Glomerular visceral epithelial cell (primary cell): ENCODE results near the gene DPAGT1.

Experiments
- DNase-seq: peaks from one replicate; pipeline ENCODE4 v3.0.0-alpha.2; 2016; ENCODE audit errors: extremely low spot score

Gene DPAGT1

DNA sequence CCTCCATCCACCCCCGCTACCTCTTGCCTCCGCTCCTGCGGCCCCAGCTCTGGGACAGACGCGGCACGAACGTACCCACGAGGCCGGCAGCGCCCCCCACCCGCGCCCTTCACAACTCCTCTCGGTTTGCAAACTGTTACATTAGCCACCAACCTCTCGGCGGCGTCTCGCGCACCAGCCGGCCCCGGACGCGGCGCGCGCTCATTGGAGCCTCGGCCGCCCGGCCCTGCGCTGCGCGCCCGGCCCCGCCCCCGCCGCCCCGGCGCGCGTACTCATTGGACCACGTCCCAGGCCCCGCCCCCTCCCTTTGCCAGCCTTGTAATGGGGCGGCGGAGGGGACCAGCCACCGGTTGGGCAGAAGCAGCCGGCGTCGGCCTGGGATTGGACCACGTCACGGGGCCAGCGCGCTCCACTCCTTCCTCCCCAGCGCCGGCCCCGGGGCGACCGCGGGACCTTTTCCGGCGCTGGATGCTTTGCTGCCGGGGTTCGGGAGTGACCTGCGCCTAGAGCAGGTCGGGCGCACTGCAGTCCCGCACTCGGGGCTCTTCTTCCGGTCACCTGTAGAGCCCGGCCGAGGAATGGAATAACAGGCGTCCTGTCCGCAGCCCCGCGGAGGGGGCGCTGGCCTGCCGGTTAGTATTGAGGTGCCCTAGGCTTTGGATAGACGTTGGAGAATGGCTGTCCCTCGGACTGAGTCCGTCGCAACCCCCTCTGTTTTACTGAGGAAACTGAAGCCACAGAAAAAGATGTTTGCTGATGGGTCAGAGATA lies 44.5 kb downstream of the DPAGT1 start, which contains the start of gene HYOU1:
Gene HYOU1, minus strand, starts transcription at position 206 of the 770 bp plus-strand sequence. CDS start 1,045 bp downstream, outside the sequence.
- peak; percentile 97 for DNase-seq

GRCh38 chr11:119056421-119056999 lies 45.1 kb downstream of the DPAGT1 start:
- peak; percentile 15 for DNase-seq

DNA sequence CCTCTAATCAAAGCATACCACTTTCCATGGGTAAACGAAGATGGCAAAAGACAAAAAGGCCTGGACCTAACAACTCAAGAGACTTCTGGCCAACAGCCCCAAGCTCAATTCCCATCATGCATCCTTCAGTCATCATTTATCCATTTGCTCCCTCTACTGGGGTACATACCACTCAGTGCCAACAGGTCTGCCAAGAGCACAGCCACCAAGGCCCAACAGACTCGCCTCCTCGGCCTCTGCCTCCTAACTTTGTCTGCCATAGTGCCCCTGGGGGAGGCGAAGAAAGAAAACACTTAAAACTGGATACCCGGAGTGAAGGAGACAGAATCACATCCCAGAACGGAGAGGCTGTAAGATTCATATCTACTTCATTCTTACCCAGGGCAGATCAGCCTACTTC lies 45.8 kb downstream of the DPAGT1 start:
- peak; percentile 37 for DNase-seq

GRCh38 chr11:119054418-119054817 lies 47.2 kb downstream of the DPAGT1 start:
- no peak for DNase-seq

DNA sequence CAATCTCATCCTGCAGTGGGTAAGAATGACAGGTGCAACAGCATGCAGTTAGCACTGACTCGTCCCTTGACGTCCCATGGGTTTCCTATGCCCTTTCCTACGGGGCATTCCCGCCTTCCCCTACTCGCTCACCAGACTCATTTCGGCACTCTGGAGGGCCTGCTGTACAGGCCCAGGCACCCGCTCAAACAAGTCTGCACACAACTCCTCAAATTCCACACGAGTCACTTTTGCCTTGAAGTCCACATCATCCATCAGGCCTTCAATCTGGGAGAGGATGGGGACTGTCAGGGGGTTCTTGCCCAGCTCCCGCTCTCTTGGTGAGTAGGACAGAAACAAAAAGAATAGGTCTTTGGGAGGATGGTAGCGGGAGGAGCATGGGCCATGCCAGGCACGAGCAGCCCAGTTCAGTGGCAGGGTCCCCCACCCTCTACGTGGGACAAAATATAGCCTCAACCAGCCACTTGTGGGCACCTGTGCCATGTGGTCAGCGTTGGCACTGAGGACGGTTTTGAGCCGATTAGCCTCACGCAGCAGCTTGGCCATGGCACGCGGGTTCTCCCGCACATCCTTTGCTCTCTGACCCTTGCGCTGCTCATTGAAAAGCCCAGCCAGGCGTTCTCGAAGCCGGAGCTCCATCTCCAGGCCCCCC lies 49.4 kb downstream of the DPAGT1 start:
- no peak for DNase-seq

GRCh38 chr11:119051440-119052162 lies 50.1 kb downstream of the DPAGT1 start:
- no peak for DNase-seq

DNA sequence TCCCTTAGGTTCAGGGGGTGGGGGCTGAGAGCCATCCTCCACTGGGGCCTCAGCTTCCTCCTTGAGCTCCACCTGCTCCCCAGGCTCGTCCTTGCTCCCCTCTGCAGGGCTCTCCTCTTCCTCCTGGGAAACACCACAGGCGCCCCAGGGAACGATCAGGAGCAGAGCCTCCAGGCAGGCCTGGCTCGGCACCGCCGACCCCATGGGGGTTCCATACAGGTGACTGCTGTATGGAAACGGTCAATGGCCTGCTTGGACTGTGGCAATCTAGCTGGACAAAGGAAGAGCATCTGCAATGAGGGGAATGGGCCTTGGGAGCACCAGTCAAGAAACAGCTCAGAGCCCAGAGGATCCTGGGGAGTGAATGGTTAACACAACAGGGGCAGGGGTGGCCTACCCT lies 52.6 kb downstream of the DPAGT1 start:
- no peak for DNase-seq

DNA sequence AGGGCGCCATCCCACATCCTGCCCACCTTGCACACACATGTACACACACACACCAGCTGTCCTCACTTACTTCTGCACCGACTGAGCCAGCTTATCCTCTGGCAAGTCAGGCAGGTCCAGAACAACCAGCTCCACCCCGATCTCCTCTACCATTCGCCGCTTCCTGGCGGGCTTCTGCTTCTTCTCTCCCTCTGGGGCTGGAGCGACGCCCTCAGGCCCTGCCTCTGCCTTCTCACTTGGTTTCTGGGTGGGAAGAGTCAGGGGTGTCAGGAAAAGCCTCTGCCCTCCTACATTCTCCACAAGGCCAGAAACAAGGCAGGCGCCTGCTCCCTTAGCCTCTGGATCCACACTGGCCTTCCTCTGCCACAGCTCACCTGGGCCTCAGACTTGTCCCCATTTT lies 53.0 kb downstream of the DPAGT1 start:
- no peak for DNase-seq

DNA sequence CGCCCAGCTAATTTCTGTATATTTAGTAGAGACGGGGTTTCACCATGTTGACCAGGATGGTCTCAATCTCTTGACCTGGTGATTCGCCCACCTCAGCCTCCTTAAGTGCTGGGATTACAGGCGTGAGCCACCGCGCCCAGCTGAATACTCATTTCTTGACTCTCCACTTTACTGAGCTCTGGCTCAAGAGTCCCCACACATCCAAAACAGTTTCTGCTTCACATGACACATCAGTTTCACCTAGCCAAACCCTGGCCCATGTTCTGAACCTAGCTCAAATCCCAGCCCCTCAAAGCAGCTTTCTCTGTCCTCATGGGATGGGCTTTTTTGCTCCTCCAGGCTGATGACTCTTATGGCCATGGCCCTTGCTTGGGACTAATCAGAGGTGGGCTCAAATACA lies 54.4 kb downstream of the DPAGT1 start:
- no peak for DNase-seq
